Measurements from ENCODE around the gene MCRS1.

MCRS1 gene

DNA sequence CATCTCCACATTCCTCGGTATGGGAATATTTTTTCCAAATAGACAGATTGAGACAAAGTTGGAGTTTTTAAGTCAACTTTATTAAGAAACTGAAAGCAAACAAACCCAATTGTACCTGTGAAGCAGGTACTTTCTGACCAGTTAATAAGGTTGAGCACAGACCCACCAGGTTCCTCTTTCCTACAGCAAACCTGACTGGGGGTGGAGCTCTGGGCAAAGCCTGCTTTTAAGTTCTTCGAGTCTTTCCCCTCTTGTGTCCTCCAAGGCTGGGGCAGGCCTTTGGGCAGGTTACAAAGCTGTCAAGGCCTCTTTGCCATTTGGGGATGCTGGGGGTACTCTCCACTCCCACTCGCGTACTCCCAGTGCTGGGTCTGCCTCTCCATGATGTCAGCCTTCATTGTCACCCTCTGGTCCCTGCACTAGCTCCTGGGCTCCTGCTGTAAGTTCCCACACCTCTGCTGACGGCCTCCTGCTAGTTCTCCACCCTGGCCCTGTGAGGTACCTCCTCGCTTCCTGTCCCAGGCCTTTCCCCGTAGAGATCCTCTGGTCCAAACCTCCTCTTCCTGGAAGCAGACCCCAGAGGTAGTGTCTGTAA lies 25.9 kb downstream of the MCRS1 start:
- Mint-ChIP-seq H3K9me3 (no peaks in the 10 kb centered on the region), H3K27me3 (ENCODE audit: low read depth, poor library complexity) (peaks cover 95% of the 10 kb centered on the region), H3K36me3 (ENCODE audit: low read depth) (no peaks in the 10 kb centered on the region), H3K4me3 (no peak overlapping the region), H3K4me1 (peaks cover 53% of the 10 kb centered on the region), H3K27ac (no peak overlapping the region)
- TF ChIP-seq, protein P1, sequence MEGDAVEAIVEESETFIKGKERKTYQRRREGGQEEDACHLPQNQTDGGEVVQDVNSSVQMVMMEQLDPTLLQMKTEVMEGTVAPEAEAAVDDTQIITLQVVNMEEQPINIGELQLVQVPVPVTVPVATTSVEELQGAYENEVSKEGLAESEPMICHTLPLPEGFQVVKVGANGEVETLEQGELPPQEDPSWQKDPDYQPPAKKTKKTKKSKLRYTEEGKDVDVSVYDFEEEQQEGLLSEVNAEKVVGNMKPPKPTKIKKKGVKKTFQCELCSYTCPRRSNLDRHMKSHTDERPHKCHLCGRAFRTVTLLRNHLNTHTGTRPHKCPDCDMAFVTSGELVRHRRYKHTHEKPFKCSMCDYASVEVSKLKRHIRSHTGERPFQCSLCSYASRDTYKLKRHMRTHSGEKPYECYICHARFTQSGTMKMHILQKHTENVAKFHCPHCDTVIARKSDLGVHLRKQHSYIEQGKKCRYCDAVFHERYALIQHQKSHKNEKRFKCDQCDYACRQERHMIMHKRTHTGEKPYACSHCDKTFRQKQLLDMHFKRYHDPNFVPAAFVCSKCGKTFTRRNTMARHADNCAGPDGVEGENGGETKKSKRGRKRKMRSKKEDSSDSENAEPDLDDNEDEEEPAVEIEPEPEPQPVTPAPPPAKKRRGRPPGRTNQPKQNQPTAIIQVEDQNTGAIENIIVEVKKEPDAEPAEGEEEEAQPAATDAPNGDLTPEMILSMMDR (IDR thresholded peaks at IDR 0.05), result no peak
- DNase-seq, result no peak

DNA sequence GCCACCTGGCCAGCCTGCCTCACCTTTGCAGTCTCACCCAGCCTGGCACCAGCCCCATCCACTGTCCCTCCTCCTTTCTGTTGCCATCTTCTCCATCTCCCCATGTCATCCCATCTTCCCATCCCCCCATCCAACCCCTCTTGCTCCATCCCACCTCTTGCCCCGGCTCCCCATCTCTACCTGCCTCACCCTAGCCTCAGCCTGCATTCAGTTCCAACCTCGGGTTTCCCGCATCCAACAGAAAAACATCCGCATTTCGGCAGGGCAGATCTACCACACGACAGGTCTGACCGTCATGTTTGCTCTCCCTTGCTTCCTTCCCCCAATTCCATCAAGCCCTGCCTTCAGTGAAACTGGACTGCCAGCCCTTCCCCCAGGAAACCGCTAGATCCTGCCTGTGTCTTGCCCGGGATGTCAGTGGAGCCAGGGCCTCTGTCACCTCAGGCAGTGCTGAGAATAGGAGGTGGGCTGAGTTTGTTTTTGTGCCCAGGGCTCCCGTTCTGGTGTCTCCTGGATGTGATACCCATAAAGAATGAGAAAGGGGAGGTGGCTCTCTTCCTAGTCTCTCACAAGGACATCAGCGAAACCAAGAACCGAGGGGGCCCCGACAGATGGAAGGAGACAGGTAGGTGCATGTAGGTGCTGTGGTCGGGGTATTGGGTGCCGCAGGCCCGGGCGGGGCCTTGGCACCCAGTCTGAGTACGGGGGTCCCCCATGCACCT lies 26.6 kb downstream of the MCRS1 start:
- H3K36me3 Mint-ChIP-seq (ENCODE audit: low read depth), result no peaks in the 10 kb centered on the region
- H3K4me1 Mint-ChIP-seq, result peaks cover 57% of the 10 kb centered on the region
- peaks cover 95% of the 10 kb centered on the region for H3K27me3 Mint-ChIP-seq (ENCODE audit: low read depth, poor library complexity)
- TF ChIP-seq, protein P1 (IDR thresholded peaks at IDR 0.05), result no peak
- H3K4me3 Mint-ChIP-seq, result no peak overlapping the region
- DNase-seq, result no peak
- no peak overlapping the region for H3K27ac Mint-ChIP-seq
- H3K9me3 Mint-ChIP-seq, result no peaks in the 10 kb centered on the region

GRCh38 chr12:49540229-49541139 lies 27.5 kb downstream of the MCRS1 start:
- no peaks in the 10 kb centered on the region for H3K36me3 Mint-ChIP-seq (ENCODE audit: low read depth)
- H3K27me3 Mint-ChIP-seq (ENCODE audit: low read depth, poor library complexity), result peaks cover 95% of the 10 kb centered on the region
- TF ChIP-seq, protein P1 (IDR thresholded peaks at IDR 0.05), result no peak
- no peaks in the 10 kb centered on the region for H3K9me3 Mint-ChIP-seq
- H3K27ac Mint-ChIP-seq, result no peak overlapping the region
- H3K4me1 Mint-ChIP-seq, result peaks cover 51% of the 10 kb centered on the region
- DNase-seq, result no peak
- H3K4me3 Mint-ChIP-seq, result peak overlapping the region; percentile 58

DNA sequence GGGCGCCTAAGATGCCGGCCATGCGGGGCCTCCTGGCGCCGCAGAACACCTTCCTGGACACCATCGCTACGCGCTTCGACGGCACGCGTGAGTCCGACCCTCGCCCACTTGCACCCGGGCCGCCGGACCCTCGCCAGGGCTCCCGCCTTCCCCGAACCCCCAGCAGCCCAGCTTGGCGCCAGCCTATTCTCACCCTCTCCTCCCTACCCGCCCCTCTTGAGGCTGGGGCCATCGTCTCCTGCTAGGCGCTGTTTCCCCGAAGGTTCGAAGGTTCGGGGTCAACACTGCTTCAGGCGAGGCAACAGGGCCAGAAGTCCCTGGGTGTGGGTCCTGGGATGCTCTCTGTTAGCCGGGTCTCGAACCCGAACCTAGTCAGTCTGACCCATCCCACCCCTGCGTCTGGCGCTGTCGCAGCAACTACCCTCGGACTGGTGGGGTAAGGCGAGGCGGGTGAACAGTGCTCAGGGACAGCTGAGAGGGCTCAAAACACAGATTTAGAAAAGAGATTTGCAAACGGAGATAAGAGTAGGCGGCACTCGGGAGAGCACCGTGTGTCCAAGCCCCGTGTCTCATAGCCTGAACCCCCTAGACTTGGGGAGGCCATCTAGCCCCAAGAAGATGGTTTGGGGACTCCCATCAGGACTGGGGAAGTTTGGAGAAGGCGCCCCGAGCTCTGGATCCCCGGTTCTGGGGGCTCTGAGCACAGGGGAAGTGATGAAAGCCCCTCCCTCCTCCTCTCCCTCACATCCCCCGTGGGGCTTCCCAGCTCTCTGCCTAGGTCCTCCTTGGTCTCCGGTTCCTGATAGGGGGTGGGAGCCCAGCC lies 28.3 kb downstream of the MCRS1 start:
- Mint-ChIP-seq H3K27ac (no peak overlapping the region), H3K4me1 (peaks cover 51% of the 10 kb centered on the region), H3K27me3 (ENCODE audit: low read depth, poor library complexity) (peaks cover 95% of the 10 kb centered on the region), H3K9me3 (no peaks in the 10 kb centered on the region), H3K36me3 (ENCODE audit: low read depth) (no peaks in the 10 kb centered on the region), H3K4me3 (peak overlapping the region; percentile 58)
- TF ChIP-seq, protein P1 (IDR thresholded peaks at IDR 0.05), result no peak
- no peak for DNase-seq

GRCh38 chr12:49538510-49539403 lies 29.2 kb downstream of the MCRS1 start, which contains the start of gene KCNH3:
TSS of gene KCNH3 (plus strand) at chr12:49539030. CDS start at chr12:49539417, 387 bp downstream.
- TF ChIP-seq, protein P1 (IDR thresholded peaks at IDR 0.05), result no peak
- Mint-ChIP-seq H3K27ac (no peak within 1 kb of the TSS), H3K36me3 (ENCODE audit: low read depth) (no peaks in the 10 kb centered on the region), H3K4me3 (peak within 1 kb of the TSS; percentile 71), H3K4me1 (peaks cover 42% of the 10 kb centered on the region), H3K27me3 (ENCODE audit: low read depth, poor library complexity) (peaks cover 95% of the 10 kb centered on the region), H3K9me3 (no peaks in the 10 kb centered on the region)
- DNase-seq, result peak; percentile 85

All from nephron progenitor cell (in vitro differentiated cells).